HPDE6-E6E7 (cell line): ENCODE results near the gene RFTN1.
A peak's percentile ranks its signal among the peaks of the same experiment; 100 is the strongest.

Experiments used
- DNase-seq: peaks from one replicate; pipeline ENCODE4 v3.0.0; 2011; ENCODE audit warnings: missing footprints; ENCODE audit errors: extremely low spot score

The RFTN1 gene

DNA sequence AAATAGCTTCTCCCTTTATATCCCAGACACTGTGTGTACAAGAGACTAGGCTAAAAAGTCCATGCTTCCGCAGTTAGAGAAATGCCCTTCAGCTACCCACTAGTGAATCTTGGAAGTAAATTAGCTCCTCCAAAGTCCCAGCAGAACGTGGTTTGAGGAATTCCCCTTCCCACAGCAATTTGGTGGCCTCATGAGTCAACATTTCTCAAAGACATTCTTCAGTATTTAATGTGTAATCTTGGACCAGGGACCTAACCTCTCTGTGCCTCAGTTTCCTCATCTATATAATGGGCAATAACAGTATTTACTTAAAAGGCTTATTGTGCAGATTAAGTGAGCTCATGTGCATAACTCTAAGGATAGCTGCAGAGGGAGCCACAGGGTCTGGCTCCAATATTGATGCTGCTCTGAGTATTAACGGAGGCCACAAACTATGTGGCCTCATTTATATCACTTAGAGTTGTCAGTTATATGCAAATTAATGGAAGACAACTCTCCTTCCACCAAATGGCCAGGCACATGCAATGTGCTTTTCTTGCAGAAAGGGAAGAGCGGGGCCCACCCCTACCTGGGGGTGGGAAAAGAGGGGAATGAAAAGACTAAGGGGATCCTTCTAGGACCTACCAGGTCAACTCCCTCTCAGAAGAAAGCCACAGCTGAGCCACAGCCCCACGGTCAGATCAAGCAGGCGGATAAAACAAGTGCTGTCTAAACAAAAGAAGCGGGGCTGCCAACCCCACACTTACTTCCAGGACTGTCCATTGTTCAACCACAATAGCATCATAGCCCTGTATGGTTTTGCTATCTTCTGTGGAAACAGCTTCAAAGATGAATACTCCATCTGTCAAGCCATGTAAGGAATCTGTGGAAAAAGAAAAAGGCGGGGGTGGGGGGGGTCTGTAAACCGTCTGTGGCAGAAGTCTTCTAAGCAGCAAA, 156.0 kb downstream of the RFTN1 start:
- DNase-seq = no peak

- no peak for DNase-seq
Observed at GRCh38 chr3:16355828-16356227, 157.7 kb downstream of the RFTN1 start.

GRCh38 chr3:16354291-16354690, 159.2 kb downstream of the RFTN1 start:
- no peak for DNase-seq

DNA sequence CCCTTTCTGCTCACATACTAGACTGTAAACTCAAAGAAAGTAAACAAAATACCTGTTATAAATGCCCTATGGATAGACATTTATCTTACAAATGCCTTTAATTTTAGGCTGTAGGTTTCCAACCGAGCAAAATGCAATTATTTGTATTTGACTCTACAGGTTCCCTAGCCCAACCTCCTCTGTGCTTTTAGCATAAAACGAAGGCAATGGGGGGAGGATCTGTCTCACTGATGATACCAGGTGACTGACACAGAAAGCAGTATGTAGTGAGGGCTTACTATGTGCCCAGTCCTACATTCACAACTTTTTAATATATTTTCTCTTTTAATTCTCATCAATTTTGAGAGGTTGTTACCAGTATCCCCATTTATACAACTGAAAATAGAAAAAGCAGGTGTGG, 161.1 kb downstream of the RFTN1 start:
- no peak for DNase-seq

DNA sequence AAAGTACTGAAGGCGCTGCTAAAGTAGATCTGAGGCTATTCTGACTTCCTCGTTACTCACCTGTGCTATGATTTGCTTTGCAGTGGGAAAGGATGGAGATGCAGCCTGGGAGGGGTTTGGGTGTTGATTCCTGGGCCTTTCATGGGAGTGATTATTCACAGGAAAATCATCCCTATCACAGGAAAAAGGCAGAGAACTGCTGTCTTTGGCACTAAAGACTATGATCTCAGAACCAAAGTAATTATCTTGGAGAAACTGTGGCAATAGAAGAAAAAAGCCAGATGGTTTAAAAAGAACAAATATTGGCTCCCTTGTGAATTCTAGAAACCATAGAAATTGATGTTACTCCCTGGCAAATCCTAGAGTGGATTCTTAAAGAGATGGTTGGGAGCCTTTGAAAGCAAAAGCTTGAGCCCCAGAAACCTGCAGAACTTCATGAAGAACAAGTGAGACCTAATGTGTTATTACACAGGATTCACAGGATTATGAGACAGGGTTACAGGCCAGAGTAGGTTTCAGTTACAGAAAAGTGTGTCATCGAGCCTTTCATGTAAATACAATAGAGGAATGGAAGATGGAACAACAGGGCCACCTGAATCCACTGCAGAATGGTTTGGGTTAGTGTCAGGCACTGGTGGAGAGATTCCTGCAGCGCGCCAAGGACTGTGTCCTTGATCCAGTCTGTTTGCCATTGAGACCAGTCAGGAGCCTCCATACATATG, 162.7 kb downstream of the RFTN1 start:
- DNase-seq = no peak

GRCh38 chr3:16349986-16350596, 163.4 kb downstream of the RFTN1 start:
- no peak for DNase-seq

DNA sequence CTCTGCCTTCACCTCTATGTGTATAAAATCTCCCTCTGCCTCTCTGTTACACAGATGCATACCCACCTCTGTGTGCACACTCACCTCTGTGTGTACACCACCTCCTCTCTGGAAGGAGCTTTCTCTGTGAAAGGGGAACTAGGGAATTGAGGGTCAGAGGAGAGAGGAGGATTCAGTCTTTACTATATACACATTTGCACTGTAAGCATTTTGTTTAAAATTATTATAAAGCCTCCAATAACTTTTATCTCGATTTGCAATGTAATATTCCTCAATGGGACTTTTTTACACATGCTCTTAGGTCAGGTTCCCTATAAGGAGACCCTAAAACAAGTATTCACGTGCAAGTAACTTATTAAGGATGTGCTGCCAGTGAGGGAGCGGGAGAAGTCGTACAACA, 166.0 kb downstream of the RFTN1 start:
- DNase-seq = no peak

GRCh38 chr3:16346413-16347081, 167.0 kb downstream of the RFTN1 start:
- DNase-seq = no peak

- no peak for DNase-seq
Observed at GRCh38 chr3:16343101-16343500, 170.4 kb downstream of the RFTN1 start.

DNA sequence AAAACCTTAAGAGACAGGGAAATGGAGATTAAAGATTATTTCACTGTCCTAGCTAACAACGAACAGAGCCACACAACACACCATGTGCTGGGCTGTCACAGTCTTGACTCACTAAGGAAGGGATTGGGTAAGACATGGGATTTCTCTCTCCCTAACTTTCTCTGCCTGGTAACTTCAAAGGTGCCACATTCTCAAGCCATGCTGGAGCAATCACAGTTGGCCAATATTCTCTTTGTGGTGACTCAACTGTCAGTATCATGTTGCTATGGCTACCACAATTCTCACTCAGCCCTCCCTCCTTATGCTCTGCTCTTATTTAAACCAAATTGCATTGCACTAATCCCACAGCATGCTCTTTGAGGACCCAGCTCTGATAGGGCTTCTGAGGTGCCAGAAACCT, 174.5 kb downstream of the RFTN1 start:
- peak; percentile 3 for DNase-seq

DNA sequence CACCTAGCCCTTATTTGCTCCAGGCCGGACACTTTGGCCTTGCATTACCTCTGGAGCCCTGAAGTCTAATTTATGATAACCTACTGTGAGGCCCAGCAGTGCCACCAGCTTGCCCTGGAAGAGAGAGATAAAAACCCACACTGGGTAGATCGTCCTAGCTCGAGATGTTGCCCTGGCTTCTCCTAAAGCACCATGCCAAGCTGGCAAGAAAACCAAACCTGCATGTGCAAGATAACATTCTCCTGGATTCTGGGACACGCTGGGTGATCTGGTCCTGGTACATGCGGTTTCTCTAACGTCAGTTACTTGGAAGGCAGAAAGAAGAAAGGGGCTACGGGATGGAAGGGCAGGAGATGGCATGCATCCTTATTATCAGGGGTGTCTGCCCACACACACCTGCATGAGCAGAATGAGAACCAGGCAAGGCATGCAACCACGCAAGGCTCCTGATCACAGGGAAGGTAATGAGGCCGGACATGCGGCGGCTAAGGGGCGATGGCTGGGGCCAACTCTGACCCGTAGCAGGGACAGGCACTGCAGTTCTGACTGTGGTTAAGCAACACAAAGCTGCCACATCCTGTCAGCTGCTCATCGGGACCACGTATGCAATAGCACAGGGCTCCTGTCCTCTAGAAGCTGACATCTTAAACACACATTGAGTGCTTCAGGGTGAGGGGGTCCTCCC, 175.5 kb downstream of the RFTN1 start:
- no peak for DNase-seq

DNA sequence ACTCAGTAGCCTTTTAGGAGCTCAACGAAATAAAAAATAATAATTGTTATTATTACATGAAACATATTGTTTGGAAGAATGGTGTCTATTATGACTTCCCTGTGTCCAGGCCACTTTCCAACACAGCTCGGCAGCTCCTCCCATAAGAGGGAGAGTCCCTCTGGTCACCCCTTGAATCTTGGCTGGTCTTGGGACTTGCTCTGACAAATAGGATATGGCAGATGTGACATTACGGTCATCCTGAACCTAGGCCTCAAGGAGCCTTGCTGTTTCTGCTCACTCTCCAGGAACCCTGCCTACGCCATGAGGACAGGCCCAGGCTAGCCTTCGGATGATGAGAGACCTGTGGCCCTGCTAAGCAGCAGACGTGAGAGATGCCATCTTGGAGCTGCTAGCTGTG, 176.7 kb downstream of the RFTN1 start:
- DNase-seq = no peak

- DNase-seq = no peak
Observed at GRCh38 chr3:16335772-16336645, 177.5 kb downstream of the RFTN1 start.

DNA sequence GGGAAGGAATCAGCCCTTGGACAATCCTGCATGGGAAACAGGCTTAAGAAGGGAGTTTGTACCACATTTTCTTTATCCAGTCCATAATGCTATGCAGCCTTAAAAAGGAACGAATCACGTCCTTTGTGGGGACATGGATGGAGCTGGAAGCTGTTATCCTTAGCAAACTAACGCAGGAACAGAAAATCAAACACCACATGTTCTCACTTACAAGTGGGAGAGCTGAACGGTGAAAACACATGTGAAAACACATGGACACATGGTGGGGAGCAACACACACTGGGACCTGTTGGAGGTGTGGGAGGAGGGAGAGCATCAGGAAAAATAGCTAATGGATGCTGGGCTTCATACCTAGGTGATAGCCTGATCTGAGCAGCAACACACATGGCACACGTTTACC, 178.2 kb downstream of the RFTN1 start:
- no peak for DNase-seq

GRCh38 chr3:16334909-16335308, 178.6 kb downstream of the RFTN1 start:
- no peak for DNase-seq

GRCh38 chr3:16332904-16333426, 180.5 kb downstream of the RFTN1 start:
- DNase-seq = no peak

- no peak for DNase-seq
Observed at GRCh38 chr3:16331319-16331883, 182.1 kb downstream of the RFTN1 start.

- DNase-seq = no peak
Observed at GRCh38 chr3:16330351-16330750, 183.1 kb downstream of the RFTN1 start.

DNA sequence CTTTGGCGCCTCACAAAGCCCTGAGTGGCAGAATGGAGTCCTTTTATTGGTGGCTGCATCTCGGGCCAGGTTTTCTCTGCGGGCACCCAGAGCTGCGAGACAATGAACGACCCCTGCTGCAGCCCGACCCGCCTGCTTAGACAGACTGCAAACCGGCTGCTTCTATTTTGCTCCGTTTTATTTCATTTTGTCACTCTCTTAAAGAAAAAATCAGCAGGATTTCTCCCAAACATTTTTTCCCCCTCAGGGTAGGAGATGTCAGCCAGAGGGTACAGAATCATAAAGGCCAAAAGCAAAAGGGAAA, 183.7 kb downstream of the RFTN1 start:
- DNase-seq = no peak
